Ramos (cell line): ENCODE measurements around the gene TNFRSF1B.

Experiments
- in situ Hi-C: fragments of 300-500 bp; cut with MboI; formaldehyde crosslinking; loops from one replicate; pipeline ENCODE4 v1.14.3; 2022; ENCODE audit warnings: low sequenced_read_pairs; ENCODE audit not compliant: unreplicated experiment

The TNFRSF1B gene

DNA sequence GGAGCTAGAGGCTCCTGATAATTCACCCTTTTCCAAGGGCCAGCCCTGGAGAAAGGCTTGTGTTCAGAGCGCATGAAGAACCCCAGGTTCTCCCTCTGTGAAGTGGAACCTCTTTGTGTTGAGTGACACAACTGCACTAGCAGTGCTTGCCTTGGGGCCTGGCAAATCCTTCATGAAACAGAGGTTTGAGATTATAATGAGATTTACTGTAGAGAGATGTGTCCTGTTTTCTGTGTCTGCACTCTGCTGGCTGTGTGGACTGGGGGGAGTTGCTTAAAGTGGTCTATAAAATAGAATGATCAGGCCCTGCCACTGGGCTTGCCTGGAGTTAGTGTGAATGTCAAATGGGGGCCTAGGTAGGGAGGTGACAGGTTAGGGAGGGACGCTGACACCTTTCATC lies 11.5 kb upstream of the TNFRSF1B start:
- in situ Hi-C loops: no loop called here

DNA sequence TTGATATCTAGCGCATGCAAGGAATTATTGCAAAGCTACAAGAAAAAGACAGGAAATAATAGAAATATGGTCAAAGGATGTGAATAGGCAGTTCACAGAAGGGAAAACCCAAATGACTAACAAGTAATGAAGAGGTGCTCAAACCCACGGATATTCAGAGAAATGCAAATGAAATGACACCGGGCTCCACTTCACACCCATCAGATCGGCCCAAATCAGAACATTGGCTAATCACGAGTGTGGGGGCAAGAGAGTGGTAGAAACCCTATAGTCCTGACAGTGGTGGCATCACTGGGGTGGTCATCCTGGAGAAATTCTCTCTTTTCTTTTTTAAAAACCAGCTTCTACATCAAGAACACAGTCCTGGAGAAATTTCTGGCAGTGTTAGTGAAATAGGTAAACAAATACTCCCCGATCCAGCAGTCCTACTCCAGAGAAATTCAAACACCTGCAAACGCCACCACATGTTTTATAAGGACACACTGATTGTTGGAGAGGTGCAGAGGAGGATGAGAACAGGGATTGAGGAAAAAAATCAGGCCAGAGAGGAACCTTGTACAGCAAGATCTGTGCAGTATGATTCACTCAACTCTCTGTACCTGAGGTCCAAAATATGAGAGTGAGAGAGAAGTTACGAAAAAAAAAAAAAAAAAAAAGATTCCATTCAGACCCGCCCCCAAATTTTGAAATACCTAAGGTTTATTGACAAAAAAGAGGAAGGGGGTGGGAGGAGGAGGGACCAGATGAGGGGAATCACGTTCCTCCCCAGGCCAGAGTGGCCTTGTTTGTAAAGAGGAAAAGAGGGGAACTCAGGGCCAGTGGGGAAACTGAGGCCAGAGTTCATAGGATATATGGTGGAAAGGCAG lies 9.2 kb upstream of the TNFRSF1B start:
- in situ Hi-C loops: no loop called here

DNA sequence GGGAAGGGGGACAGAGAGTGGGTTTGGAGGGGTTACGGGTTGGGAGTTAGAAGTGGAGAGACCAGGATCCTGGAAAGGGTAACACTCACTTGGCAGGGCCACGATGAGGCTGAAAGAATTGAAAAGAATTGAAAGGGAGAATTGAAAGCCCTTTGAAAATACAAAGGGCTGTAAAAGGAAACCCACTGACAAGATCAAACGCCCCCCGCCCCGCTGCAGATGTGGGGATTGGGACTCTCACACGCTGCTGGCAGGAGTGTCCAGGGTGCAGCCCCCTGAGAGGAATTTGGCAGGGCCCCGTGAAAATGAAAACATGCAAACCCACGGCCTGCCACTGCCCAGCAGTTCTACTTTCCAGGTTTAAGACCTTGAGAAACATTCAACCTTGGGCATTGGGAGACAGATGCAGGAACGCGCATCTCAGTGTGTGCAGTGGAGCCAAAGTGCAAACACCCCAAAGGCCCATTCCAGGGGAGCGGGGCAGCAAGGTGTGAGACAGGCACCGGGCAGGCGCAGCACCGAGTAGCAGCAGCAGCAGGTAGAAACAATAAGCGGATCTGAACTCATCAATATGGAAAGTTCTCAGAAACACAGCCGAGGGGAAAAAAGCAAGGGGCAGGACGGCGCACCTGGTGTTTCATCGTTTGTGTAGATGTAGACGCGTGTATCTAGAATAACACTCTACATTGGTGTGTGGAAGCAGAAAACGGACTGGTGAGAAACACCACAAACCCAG lies 8.3 kb upstream of the TNFRSF1B start:
- in situ Hi-C loops: no loop called here

DNA sequence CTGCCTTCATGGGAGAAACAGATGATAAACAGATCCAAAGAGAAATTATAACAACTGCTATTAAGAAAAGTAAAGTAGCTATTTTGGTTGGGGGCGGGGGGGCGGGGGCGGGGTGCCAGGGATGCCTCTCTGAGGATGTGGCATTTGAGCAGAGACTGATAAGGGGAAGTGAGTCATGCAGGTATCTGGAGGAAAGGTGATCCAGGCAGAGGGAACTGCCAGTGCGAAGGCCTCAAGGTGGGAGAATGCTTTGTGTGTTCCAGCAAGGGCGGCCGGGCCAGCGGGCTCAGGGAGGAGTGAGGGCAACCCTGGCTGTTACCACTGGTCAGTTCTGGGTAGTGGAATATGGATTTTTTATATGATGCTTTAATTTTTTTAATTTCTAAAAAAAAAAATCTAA lies 7.0 kb upstream of the TNFRSF1B start:
- in situ Hi-C loops: no loop called here

DNA sequence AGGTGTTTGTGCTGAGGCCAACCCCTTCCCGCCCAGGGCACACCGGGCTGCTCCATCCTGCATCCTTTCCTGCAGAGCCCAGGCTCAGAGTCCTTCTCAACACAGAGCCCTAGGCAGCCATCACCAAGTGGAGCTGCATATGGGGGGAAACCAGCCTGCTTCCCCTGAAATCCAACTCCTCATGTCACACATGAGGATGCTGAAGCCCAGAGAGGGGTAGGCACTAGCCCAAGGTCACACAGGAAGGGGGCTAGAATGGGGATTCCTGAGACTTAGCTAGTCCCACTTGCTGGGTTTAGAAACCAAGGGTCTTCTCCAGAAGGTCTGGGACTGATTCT lies 5.5 kb upstream of the TNFRSF1B start:
- in situ Hi-C loops: no loop called here

DNA sequence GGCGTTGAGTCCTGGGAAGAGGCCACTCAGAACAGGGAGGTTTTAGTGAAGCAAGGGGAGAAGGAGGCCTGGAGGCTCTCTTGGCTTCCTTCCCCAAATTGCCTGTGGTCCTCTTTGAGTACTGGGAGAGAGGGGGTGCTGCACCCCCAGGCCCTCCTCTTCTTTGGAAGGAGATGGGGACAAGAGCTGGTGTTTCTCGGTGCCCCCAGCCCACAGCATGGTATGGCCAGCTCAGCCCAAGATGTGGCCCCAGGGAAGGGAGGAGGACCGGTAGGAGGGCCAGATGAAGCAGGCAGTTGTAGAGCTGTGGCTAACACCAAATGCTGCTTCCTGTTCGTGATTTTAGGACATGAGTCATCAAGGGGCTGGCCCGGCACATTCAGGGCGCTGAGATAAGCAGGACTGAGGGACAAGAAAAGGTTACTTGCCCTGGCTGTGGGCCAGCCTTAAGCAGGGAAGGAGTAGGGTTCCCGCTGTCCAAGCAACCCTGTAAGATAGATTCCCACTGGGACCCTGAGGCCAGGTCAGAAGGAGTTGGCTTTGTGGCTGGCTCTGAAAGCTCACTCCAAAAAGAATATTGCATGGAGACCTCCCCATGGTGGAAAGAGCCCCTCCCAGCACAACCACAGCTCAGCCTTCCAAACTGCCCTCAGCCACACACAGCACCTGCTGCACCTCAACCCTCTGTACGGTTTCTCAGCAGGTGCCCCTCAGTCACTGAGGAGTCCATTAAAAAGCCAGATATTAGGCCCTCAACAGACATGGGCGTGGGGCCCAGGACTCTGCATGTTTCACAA lies 4.9 kb upstream of the TNFRSF1B start:
- in situ Hi-C loops: no loop called here

DNA sequence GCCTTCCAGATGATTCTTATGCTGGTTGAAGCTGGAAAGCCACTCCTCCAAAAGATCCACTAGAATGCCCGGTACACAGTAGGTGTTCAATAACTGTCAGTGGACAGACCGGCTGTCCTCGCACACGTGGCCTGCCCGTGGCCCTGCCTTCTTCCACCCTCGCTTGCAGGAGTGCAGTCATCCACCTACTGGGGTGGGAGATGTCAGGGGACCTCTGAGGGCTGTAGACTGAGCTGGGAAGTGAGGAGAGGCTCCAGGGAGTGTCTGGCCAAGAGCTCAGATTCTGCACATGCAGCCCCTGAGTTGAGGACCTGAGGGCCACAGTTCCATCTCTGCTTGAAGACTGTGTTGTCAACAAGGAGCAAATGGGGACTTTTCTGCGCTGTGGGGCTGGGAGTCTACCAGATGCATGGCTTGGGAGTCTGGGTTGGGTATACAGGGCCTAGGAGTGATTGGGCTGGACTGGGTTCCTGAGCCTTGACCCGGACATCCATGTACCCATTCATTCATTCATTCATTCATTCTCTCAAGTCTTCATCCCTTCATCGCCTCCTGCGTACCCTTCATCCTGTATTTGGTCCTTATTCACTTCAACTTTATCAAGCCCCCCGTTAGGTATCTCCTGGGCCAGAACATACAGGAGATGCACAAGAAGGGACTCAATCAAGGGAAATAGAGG lies 4.2 kb upstream of the TNFRSF1B start:
- in situ Hi-C loops: no loop called here

DNA sequence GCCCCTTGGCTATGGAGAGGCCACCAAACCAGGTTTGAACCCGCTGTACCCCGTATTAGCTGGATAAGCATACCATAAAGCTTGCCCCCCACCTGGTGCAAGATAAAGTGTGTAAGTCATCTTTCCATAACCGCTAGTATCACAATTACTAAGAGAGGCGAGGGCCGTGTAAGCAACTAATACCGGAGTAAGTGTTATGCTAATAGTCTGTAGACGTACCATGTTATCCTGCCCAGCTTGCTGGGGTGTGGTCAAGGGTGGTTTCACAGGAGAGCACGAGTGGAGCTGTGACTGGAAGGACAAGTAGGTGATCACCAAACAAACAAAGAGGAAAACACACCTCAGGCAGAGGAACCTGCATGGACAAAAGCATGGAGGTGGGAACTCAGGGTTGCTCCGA lies 3.6 kb upstream of the TNFRSF1B start:
- in situ Hi-C loops: no loop called here

DNA sequence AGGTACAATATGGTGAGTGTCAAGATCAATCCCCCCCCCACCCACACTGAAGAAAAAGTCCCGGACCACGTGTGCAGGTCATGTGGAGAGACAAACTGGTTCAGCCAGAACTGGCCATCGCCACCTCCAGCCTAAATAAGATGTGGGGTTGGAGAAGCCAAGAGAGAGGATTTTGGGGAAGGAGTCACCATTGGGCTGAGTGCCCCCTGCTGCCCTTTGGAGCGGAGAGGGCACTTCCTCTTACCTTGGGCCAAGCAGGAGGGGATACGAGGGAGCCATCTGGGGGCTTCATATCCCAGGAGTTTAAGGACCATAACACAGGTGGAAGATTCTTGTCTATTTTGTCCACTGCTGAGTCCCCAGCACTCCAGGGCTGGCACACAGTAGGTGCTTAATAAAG lies 2.6 kb upstream of the TNFRSF1B start:
- in situ Hi-C loops: no loop called here

DNA sequence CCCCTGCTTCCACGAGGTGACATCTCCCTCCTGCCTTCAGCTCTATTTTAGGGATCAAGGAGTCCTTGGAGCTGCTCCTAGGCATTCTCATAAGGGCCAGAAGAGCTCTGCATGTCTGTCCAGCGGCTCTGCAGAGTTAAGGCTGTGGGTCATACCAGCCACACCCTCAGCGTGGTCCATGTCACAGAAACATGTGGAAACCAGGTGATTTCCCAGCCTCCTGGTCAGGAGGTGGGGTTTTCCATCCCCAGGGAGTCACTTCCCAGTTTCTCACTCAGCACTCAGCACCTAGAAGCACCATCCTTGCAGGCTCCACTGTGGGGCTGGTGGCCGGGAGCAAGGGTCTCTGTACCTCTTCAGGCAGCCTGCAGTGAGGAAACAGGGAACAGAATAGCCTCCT lies 1.4 kb upstream of the TNFRSF1B start:
- in situ Hi-C loops: no loop called here

DNA sequence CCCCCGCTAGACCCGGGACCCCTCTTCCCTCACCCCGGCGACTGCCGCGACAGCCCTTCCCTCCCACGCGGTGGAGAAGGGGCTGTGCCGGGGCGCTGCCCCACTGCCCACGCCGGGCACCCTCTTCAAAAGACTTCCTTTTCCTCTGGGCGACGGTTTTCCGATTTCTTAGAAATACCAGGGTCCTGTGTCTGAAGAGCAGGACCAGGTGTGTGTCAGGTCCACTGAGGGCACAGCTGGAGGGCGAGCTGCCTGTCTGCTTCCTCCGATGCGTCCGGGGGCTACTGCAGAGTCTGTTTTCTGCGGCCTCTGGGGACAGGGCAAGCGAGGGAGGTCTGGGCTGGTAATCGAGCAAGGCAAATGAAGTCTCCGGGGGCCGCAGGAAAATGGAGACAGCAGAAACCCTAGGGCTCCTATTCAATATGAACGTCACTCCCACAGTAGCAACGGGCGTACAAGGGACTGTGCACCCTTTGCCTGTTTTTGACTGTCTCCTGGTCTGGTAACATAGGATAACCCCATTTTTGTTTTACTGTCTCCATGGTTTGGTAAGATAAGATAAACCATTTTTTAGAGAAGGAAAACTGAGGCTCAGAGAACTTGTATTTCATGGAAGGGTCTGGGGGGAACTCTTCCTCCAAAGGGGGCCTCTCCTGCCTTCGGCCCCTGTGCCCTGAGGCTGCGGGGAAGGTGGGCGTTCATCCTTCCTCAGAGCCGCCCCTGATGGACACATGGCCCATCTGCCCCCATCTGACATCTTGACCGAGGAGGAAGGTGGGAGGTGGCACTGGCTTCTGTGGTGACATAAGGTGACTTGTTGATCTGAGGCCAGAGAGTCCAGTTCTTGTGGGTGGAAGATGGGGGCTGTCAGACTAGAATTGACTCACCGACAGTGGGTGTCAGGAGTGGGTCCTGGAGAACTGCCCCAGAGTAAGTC lies 970 bp downstream of the TNFRSF1B start:
- in situ Hi-C loops: no loop called here

DNA sequence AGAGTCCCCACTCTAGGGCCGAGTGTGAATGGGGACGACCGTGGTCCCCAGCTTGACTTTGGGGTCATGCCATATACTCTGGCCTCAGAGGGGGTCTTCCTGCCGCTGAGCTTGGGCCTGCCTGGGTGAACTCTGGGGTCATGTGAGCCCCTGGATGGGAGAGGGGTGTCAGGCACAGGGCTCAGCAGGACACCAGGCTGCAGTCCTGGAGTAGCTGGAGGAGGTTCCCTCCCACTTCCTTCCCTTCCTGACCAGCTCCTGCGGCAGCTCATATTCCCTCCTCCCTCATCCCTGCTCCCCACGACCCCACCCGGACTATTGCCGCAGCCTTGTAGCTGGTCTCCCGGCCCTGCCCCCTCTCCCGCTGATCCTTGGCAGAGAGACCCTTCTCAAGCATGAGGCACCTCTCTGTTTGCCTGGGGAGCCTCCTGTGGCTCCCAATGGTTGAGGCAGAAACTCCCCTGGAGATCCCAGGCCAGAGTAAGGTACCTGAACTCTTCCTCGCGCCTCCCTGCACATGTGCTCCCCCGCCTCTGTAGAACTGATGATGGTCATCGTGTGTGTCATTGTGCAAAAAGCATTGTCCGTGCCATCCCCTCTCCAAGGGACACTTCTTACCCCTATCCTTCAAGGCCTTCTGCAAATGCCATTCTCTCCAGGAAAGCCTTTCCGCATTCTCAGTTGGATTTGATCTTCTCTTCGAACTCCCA lies 1.8 kb downstream of the TNFRSF1B start:
- in situ Hi-C loops: no loop called here

DNA sequence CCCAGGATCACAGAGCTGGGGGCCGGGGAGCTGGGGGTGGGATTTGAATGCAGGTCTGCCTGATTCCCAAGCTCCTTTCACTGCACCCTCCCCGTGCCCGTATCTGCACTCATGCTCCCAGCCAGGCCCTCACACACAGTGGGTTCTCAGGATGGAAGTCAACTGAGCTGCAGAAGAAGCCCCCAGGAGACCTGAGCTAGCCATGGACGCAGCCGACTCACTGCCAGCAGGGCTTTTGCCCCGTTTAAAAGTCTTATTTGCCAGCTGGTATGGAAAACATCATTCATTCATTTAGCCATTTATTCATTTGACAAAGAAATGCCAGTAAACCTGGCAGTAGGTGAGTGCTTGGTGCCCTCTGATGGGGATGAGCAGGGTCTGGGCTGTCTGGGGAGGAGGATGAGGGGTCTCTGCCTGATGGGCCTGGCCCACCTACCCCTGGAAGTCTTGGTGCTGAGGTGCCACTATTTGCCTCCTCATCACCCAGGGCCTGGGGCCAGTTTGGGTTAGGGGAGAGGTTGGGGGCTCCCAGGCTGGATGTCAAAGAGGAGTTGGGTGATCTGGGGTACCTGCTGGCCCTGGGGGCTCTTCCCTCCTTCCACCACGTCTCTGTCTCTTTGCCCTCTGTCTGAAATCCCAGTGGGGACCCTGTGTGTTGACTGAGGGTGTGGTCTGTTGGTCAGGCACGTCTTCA lies 2.8 kb downstream of the TNFRSF1B start:
- in situ Hi-C loops: no loop called here

DNA sequence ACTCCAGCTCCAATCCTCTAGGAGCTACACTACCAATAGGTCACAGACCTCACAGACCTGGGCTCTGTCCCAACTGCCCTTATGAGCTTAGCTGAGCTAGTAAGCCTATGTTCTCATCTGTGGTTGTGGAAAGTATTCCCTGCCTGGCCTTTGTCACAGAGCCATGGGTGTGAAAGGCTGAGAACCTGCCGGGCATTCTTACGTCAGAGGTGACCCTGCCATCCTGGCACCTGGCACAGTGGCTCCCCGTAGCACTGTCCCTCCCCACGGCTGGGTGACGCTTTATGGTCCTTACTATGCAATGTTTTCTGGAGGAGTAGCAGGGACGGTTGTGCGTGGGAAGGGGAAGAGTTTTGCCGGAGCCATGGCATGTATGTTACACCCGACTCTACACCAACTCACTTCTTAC lies 3.5 kb downstream of the TNFRSF1B start:
- in situ Hi-C loops: no loop called here

DNA sequence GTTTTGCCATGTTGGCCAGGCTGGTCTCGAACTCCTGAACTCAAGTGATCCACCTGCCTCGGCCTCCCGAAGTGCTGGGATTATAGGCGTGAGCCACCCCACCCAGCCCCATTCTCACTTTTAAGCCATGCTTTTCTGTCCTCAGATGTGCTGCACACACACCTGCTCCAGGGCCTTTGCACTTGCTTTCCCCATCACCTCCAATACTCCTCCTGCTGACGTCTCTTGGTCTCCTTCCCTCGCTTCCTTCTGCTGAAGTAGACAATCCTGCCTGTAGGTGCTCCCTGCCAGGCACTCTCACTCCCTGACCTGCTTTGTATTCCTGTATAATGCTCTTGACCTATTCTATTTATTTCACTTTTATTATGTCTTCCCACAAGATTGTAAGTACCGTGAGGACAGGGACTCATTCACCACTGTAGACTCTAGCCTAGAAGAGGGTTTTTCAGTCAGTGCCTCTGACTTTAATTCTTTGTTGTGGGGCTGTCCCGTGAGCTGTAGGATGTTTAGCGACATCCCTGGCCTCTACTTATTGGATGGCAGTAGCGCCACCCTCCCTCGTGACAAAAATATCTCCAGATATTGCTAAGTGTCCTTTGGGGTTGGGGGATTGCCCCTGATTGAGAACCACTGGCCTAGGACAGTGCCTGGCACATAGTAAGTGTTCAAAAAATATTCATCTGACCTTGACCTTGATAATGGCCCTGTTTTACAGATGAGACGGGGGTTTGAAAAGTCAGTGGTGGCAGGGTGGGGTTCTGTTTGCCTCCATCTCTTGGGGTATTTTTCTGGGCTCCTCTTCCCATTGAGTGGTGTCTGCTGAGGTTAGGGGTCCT lies 4.6 kb downstream of the TNFRSF1B start:
- in situ Hi-C loops: no loop called here

DNA sequence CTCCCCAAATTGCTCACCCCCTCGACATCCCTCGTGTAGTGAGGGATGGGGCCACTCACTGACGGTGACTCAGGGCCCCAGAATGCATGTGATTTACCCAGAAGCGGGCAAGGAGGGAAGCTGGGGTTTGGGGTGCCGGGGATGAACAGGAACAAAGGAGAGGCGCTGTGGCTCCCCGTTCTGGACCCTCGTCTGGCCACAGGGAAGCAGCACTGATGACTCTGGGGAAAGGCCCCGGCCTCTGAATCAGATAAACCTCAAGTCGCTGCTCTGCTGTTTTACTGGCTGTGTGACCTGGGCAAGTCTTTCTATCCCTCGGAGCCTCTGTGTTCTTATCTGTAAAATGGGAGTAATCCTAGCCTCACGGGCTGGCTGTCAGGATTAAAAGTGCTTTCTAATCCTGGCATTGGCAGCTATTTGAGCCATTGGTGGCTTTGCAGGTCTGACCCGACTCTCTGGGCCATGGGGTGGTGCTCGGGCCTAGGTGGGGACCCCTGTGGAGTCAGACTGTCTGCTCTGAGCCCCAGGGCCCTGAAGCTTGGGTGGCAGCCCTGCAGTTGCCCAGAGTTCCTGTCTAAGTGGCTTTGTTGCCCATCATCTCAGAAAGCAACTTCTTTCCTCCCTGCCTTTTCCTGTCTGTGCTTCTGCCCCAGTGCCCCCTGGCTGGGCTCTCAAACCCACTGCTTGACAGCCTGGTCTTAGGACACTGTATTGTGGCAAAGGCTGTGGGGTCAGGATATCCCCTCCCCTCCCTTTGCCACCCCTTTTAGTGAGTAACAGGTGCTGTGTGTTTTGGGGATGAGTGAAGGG lies 5.5 kb downstream of the TNFRSF1B start:
- in situ Hi-C loops: no loop called here
